ENCODE measurements around the gene DNAJC12.

Gene DNAJC12

DNA sequence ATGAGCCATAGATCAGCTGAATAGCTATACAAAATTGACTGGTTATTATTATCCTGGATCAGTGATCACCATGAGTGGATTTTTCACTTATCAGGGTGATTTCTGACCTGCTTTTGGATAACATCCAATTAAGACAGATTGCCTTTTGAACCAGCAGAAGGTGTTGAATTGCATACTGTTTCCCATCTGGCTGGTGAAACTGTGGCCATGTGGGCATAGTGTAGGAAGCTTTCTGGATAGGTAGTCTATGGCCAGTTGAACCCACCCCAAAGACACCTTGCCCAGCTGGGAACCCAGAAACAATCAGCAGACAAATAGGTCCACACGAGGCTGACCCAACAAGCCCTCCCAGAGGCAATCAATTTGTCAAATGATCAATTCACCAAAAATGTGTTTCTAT lies 29.3 kb downstream of the DNAJC12 start:
- no peaks in the 10 kb centered on the region for H3K9me3 ChIP-seq (replicated peaks; ENCODE audit: insufficient read depth, low read length)
- no peaks in the 10 kb centered on the region for H3K27me3 ChIP-seq (replicated peaks; ENCODE audit: insufficient read depth, low read length)
- no peaks in the 10 kb centered on the region for H4K20me1 ChIP-seq (ENCODE audit: insufficient read depth, low read length)
- no peak overlapping the region for H3K27ac ChIP-seq (ENCODE audit: low read length)
- no peak overlapping the region for H2AFZ ChIP-seq (ENCODE audit: low read length)
- no peaks in the 10 kb centered on the region for H3K36me3 ChIP-seq (replicated peaks; ENCODE audit: insufficient read depth, low read length)
- DNase-seq, result no peak
- H3K79me2 ChIP-seq (ENCODE audit: low read length), result no peaks in the 10 kb centered on the region
- H3K9ac ChIP-seq (ENCODE audit: low read length), result no peak overlapping the region
- no peak overlapping the region for H3K4me2 ChIP-seq (ENCODE audit: low read depth, low read length)
- TF ChIP-seq EZH2phosphoT487 (IDR thresholded peaks at IDR 0.05; ENCODE audit: low read length) (no peak), EZH2 (optimal IDR thresholded peaks at IDR 0.05; ENCODE audit: low read depth, low read length) (no peak)
- TF ChIP-seq, protein P1, sequence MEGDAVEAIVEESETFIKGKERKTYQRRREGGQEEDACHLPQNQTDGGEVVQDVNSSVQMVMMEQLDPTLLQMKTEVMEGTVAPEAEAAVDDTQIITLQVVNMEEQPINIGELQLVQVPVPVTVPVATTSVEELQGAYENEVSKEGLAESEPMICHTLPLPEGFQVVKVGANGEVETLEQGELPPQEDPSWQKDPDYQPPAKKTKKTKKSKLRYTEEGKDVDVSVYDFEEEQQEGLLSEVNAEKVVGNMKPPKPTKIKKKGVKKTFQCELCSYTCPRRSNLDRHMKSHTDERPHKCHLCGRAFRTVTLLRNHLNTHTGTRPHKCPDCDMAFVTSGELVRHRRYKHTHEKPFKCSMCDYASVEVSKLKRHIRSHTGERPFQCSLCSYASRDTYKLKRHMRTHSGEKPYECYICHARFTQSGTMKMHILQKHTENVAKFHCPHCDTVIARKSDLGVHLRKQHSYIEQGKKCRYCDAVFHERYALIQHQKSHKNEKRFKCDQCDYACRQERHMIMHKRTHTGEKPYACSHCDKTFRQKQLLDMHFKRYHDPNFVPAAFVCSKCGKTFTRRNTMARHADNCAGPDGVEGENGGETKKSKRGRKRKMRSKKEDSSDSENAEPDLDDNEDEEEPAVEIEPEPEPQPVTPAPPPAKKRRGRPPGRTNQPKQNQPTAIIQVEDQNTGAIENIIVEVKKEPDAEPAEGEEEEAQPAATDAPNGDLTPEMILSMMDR (IDR thresholded peaks at IDR 0.05; ENCODE audit: low read length), result no peak
- no peaks in the 10 kb centered on the region for H3K9me2 ChIP-seq (replicated peaks; ENCODE audit: insufficient read depth, low read length)
- no peaks in the 10 kb centered on the region for H3K4me1 ChIP-seq (ENCODE audit: low read length)
- no peaks in the 10 kb centered on the region for H3F3A ChIP-seq (ENCODE audit: insufficient read depth, low read length)
- H3K4me3 ChIP-seq (ENCODE audit: low read length), result no peak overlapping the region

DNA sequence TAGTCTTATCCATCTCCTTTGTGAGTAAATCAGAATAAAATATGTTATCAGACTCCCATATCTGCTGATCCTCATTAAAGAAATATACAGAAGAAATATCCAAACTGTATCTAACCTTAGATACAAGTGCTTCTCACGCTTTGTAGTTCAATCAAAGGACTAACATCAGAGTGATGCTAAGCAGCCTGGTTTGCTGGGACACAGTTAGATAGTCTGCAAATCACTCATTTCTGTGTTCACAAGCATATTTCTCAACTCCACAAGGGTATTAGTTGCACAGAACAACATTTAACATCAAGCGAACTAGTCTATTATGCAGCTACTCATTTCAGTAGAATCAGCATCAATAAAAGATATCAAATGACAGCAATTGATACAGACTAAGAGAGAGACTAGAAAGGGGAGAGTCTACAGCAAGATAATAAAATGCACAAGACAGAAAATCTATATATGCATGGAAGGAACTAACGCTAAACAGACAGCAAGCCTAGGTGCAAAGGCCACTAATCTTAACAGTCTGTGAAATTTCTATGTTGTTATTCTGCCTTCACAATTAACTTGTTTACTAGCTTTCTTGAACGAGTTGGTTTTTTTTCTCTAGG lies 30.0 kb downstream of the DNAJC12 start:
- H3K9ac ChIP-seq (ENCODE audit: low read length), result no peak overlapping the region
- no peaks in the 10 kb centered on the region for H4K20me1 ChIP-seq (ENCODE audit: insufficient read depth, low read length)
- no peak overlapping the region for H3K4me3 ChIP-seq (ENCODE audit: low read length)
- H3K9me3 ChIP-seq (replicated peaks; ENCODE audit: insufficient read depth, low read length), result no peaks in the 10 kb centered on the region
- TF ChIP-seq EZH2phosphoT487 (IDR thresholded peaks at IDR 0.05; ENCODE audit: low read length) (no peak), EZH2 (optimal IDR thresholded peaks at IDR 0.05; ENCODE audit: low read depth, low read length) (no peak)
- TF ChIP-seq, protein P1 (IDR thresholded peaks at IDR 0.05; ENCODE audit: low read length), result no peak
- no peaks in the 10 kb centered on the region for H3K36me3 ChIP-seq (replicated peaks; ENCODE audit: insufficient read depth, low read length)
- H3K79me2 ChIP-seq (ENCODE audit: low read length), result no peaks in the 10 kb centered on the region
- H3K27ac ChIP-seq (ENCODE audit: low read length), result no peak overlapping the region
- H3F3A ChIP-seq (ENCODE audit: insufficient read depth, low read length), result no peaks in the 10 kb centered on the region
- H2AFZ ChIP-seq (ENCODE audit: low read length), result no peak overlapping the region
- no peak for DNase-seq
- no peaks in the 10 kb centered on the region for H3K27me3 ChIP-seq (replicated peaks; ENCODE audit: insufficient read depth, low read length)
- no peaks in the 10 kb centered on the region for H3K9me2 ChIP-seq (replicated peaks; ENCODE audit: insufficient read depth, low read length)
- no peak overlapping the region for H3K4me2 ChIP-seq (ENCODE audit: low read depth, low read length)
- H3K4me1 ChIP-seq (ENCODE audit: low read length), result no peaks in the 10 kb centered on the region

DNA sequence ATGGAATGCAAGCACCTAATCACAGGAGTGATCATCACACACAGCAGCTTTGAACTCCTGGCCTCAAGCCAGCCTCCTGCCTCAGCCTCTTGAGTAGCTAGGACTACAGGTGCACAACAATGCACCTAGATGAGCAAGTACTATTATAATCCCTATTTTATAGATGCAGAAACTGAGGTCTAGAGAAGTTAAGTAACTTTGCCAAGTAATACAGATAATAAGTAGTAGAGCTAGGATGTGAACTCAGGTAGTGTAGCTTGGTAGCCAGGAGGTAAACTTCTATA lies 33.7 kb downstream of the DNAJC12 start:
- H3K4me2 ChIP-seq (ENCODE audit: low read depth, low read length), result no peak overlapping the region
- no peak for TF ChIP-seq EZH2 (optimal IDR thresholded peaks at IDR 0.05; ENCODE audit: low read depth, low read length)
- TF ChIP-seq, protein P1 (IDR thresholded peaks at IDR 0.05; ENCODE audit: low read length), result no peak
- no peak for TF ChIP-seq EZH2phosphoT487 (IDR thresholded peaks at IDR 0.05; ENCODE audit: low read length)
- H3K4me3 ChIP-seq (ENCODE audit: low read length), result no peak overlapping the region

More for the DNA sequence above, 33.7 kb downstream of the DNAJC12 start:
- DNase-seq, result no peak
- no peaks in the 10 kb centered on the region for H3K9me3 ChIP-seq (replicated peaks; ENCODE audit: insufficient read depth, low read length)
- H3F3A ChIP-seq (ENCODE audit: insufficient read depth, low read length), result no peaks in the 10 kb centered on the region
- no peak overlapping the region for H3K27ac ChIP-seq (ENCODE audit: low read length)
- no peak overlapping the region for H2AFZ ChIP-seq (ENCODE audit: low read length)
- no peaks in the 10 kb centered on the region for H3K4me1 ChIP-seq (ENCODE audit: low read length)
- H3K9ac ChIP-seq (ENCODE audit: low read length), result no peak overlapping the region
- H3K79me2 ChIP-seq (ENCODE audit: low read length), result no peaks in the 10 kb centered on the region
- H3K9me2 ChIP-seq (replicated peaks; ENCODE audit: insufficient read depth, low read length), result no peaks in the 10 kb centered on the region
- no peaks in the 10 kb centered on the region for H3K36me3 ChIP-seq (replicated peaks; ENCODE audit: insufficient read depth, low read length)
- no peaks in the 10 kb centered on the region for H4K20me1 ChIP-seq (ENCODE audit: insufficient read depth, low read length)
- no peaks in the 10 kb centered on the region for H3K27me3 ChIP-seq (replicated peaks; ENCODE audit: insufficient read depth, low read length)
